Trophoblast cell (in vitro differentiated cells and primary cell): ENCODE results near the gene OGFOD1.

Experiments
- DNase-seq, 2 donors: peaks; one replicate each; pipeline ENCODE4 v3.0.0-alpha.2; 2016
- H2AFZ ChIP-seq: 2 replicates; pipeline ENCODE4 v1.6.1; 2013; ENCODE audit warnings: low read length, moderate library complexity, mild to moderate bottlenecking; ENCODE audit not compliant: insufficient read depth, poor library complexity
- H2AK5ac ChIP-seq: 2 replicates; pipeline ENCODE4 v1.6.1; 2013; ENCODE audit warnings: mild to moderate bottlenecking, low read length
- H2BK120ac ChIP-seq: 2 replicates; pipeline ENCODE4 v1.6.1; 2013; ENCODE audit warnings: low read length, mild to moderate bottlenecking, moderate library complexity; ENCODE audit not compliant: insufficient read depth, poor library complexity
- H2BK12ac ChIP-seq: 2 replicates; pipeline ENCODE4 v1.6.1; 2013; ENCODE audit warnings: mild to moderate bottlenecking, low read length, moderate library complexity
- H2BK5ac ChIP-seq: 2 replicates; pipeline ENCODE4 v1.6.1; 2013; ENCODE audit warnings: low read length, low read depth, moderate library complexity, mild to moderate bottlenecking; ENCODE audit not compliant: poor library complexity
- H3K14ac ChIP-seq: 2 replicates; pipeline ENCODE4 v1.6.1; 2013; ENCODE audit warnings: mild to moderate bottlenecking, low read length
- H3K18ac ChIP-seq: 2 replicates; pipeline ENCODE4 v1.6.1; 2013; ENCODE audit warnings: mild to moderate bottlenecking, low read length
- H3K23ac ChIP-seq: 2 replicates; pipeline ENCODE4 v1.6.1; 2013; ENCODE audit warnings: low read length
- H3K27ac ChIP-seq: 2 replicates; pipeline ENCODE4 v1.5.1; 2013; ENCODE audit warnings: low read depth, mild to moderate bottlenecking, inconsistent platforms, low read length, moderate library complexity
- H3K27me3 ChIP-seq: 2 replicates; pipeline ENCODE4 v1.6.1; 2013; ENCODE audit warnings: inconsistent platforms, mild to moderate bottlenecking, low read length, moderate library complexity; ENCODE audit not compliant: insufficient read depth
- H3K36me3 ChIP-seq, 2 experiments: 1 replicate in 1 of 2; 2 replicates in 1 of 2; pipeline ENCODE4 v1.6.1; 2013; ENCODE audit warnings: low read length in 2 of 2, mild to moderate bottlenecking in 2 of 2, moderate library complexity in 1 of 2; ENCODE audit not compliant: insufficient read depth in 2 of 2, control insufficient read depth in 1 of 2
- H3K4ac ChIP-seq: 2 replicates; pipeline ENCODE4 v1.6.1; 2013; ENCODE audit warnings: low read depth, mild to moderate bottlenecking, low read length, moderate library complexity
- H3K4me1 ChIP-seq, 2 experiments: 1 replicate in 1 of 2; 2 replicates in 1 of 2; pipeline ENCODE4 v1.6.1; 2013; ENCODE audit warnings: low read length in 2 of 2, mild to moderate bottlenecking in 2 of 2, moderate library complexity in 1 of 2; ENCODE audit not compliant: insufficient read depth in 2 of 2, control insufficient read depth in 1 of 2
- H3K4me2 ChIP-seq: 2 replicates; pipeline ENCODE4 v1.6.1; 2013; ENCODE audit warnings: inconsistent platforms, mild to moderate bottlenecking, low read length, moderate library complexity
- H3K4me3 ChIP-seq: 2 replicates; pipeline ENCODE4 v1.5.1; 2013; ENCODE audit warnings: mild to moderate bottlenecking, low read depth, low read length, inconsistent platforms
- H3K79me1 ChIP-seq: one replicate; pipeline ENCODE4 v1.6.1; 2013; ENCODE audit warnings: low read length
- H3K79me2 ChIP-seq: 2 replicates; pipeline ENCODE4 v1.6.1; 2013; ENCODE audit warnings: low read length, mild to moderate bottlenecking; ENCODE audit not compliant: control insufficient read depth, insufficient read depth, poor library complexity
- H3K9ac ChIP-seq: 2 replicates; pipeline ENCODE4 v1.6.1; 2013; ENCODE audit warnings: mild to moderate bottlenecking, low read length
- H3K9me3 ChIP-seq: 2 replicates; pipeline ENCODE4 v1.6.1; 2013; ENCODE audit warnings: low read depth, mild to moderate bottlenecking, control low read depth, inconsistent platforms, low read length; ENCODE audit not compliant: insufficient read depth
- H4K12ac ChIP-seq: 2 replicates; pipeline ENCODE4 v1.6.1; 2013; ENCODE audit warnings: low read depth, mild to moderate bottlenecking, low read length, moderate library complexity
- H4K8ac ChIP-seq: 2 replicates; pipeline ENCODE4 v1.6.1; 2013; ENCODE audit warnings: low read depth, mild to moderate bottlenecking, low read length, moderate library complexity
- H4K91ac ChIP-seq: one replicate; pipeline ENCODE4 v1.6.1; 2013; ENCODE audit warnings: low read depth, mild to moderate bottlenecking, low read length, moderate library complexity
- WGBS: extraction: QIAGEN DNeasy Blood & Tissue Kit; methylation state at CpG from one replicate; pipeline ENCODE4 v1.1.7; 2013; ENCODE audit warnings: missing lambda C conversion rate; ENCODE audit not compliant: insufficient read length, insufficient coverage; ENCODE audit errors: extremely low coverage; 5-methylcytosine and 5-hydroxymethylcytosine counted together

The OGFOD1 gene

GRCh38 chr16:56415875-56416274 is 35.5 kb upstream of the OGFOD1 start:
- H3K23ac ChIP-seq: no peak overlapping the region
- H3K9me3 ChIP-seq: no peaks in the 10 kb centered on the region
- H3K79me2 ChIP-seq: no peaks in the 10 kb centered on the region
- no peak overlapping the region for H4K8ac ChIP-seq
- no peak overlapping the region for H3K4me2 ChIP-seq
- no peak overlapping the region for H2BK5ac ChIP-seq
- H3K36me3 ChIP-seq: peaks cover 3 to 4% of the 10 kb centered on the region in 2 experiments
- peaks cover 0 to 3% of the 10 kb centered on the region in 2 experiments for H3K4me1 ChIP-seq
- H2BK12ac ChIP-seq: no peak overlapping the region
- H2AK5ac ChIP-seq: no peak overlapping the region
- no peak overlapping the region for H3K4me3 ChIP-seq
- no peaks in the 10 kb centered on the region for H3K79me1 ChIP-seq
- no peak overlapping the region for H3K27ac ChIP-seq
- H3K18ac ChIP-seq: no peak overlapping the region
- H4K91ac ChIP-seq: no peak overlapping the region
- no peak overlapping the region for H2BK120ac ChIP-seq
- H3K27me3 ChIP-seq: no peaks in the 10 kb centered on the region
- no peak overlapping the region for H4K12ac ChIP-seq
- H3K14ac ChIP-seq: no peak overlapping the region
- no peak overlapping the region for H3K4ac ChIP-seq
- no peak overlapping the region for H3K9ac ChIP-seq
- DNase-seq: no peak
- 100% methylated on average over 3 of the region's 4 CpGs for WGBS
- H2AFZ ChIP-seq: no peak overlapping the region

- H3K4me3 ChIP-seq: no peak overlapping the region
- WGBS: no CpG with 5 or more reads among the region's 4 CpGs
- H2AFZ ChIP-seq: no peak overlapping the region
- H3K4me2 ChIP-seq: no peak overlapping the region
- H2BK5ac ChIP-seq: no peak overlapping the region
- no peak overlapping the region for H2BK12ac ChIP-seq
- H2BK120ac ChIP-seq: no peak overlapping the region
- H3K23ac ChIP-seq: no peak overlapping the region
- H3K4ac ChIP-seq: no peak overlapping the region
- no peaks in the 10 kb centered on the region for H3K79me1 ChIP-seq
- no peaks in the 10 kb centered on the region for H3K9me3 ChIP-seq
- no peak overlapping the region for H3K18ac ChIP-seq
- no peak overlapping the region for H4K8ac ChIP-seq
- H4K91ac ChIP-seq: no peak overlapping the region
- no peak overlapping the region for H4K12ac ChIP-seq
- no peak for DNase-seq
- H3K27ac ChIP-seq: no peak overlapping the region
- H3K4me1 ChIP-seq: peaks cover 0 to 3% of the 10 kb centered on the region in 2 experiments
- no peak overlapping the region for H2AK5ac ChIP-seq
- no peaks in the 10 kb centered on the region for H3K27me3 ChIP-seq
- H3K36me3 ChIP-seq: peaks cover 2 to 3% of the 10 kb centered on the region in 2 experiments
- no peak overlapping the region for H3K14ac ChIP-seq
- H3K9ac ChIP-seq: no peak overlapping the region
- H3K79me2 ChIP-seq: no peaks in the 10 kb centered on the region
Measured at GRCh38 chr16:56417138-56417537, 34.2 kb upstream of the OGFOD1 start.

GRCh38 chr16:56419740-56420548 is 31.4 kb upstream of the OGFOD1 start:
- Histone ChIP-seq H3K79me2 (peaks cover 3% of the 10 kb centered on the region), H3K79me1 (peaks cover 2% of the 10 kb centered on the region), H3K27ac (no peak overlapping the region), H3K18ac (no peak overlapping the region), H2BK120ac (no peak overlapping the region), H3K4me1 (peaks cover 0 to 5% of the 10 kb centered on the region in 2 experiments), H2BK12ac (no peak overlapping the region), H3K4me2 (no peak overlapping the region), H3K9ac (no peak overlapping the region), H2AFZ (no peak overlapping the region), H4K91ac (no peak overlapping the region), H2AK5ac (no peak overlapping the region), H3K36me3 (no peaks in the 10 kb centered on the region), H3K23ac (no peak overlapping the region), H3K4ac (peak overlapping the region; percentile 68), H3K9me3 (no peaks in the 10 kb centered on the region), H3K4me3 (no peak overlapping the region), H3K27me3 (no peaks in the 10 kb centered on the region), H4K8ac (no peak overlapping the region), H4K12ac (no peak overlapping the region), H2BK5ac (no peak overlapping the region), H3K14ac (no peak overlapping the region)
- DNase-seq: peak in 1 of 2 donors; percentile 54
- no CpG with 5 or more reads among the region's 8 CpGs for WGBS

- no peak overlapping the region for H3K9ac ChIP-seq
- H3K79me1 ChIP-seq: peaks cover 4% of the 10 kb centered on the region
- H3K4me1 ChIP-seq: peaks cover 0 to 5% of the 10 kb centered on the region in 2 experiments
- H3K27me3 ChIP-seq: no peaks in the 10 kb centered on the region
- H3K27ac ChIP-seq: no peak overlapping the region
- H2BK120ac ChIP-seq: no peak overlapping the region
- no peak overlapping the region for H4K12ac ChIP-seq
- H3K4me3 ChIP-seq: no peak overlapping the region
- no peak overlapping the region for H2AK5ac ChIP-seq
- no peak overlapping the region for H3K4ac ChIP-seq
- H3K79me2 ChIP-seq: peaks cover 5% of the 10 kb centered on the region
- DNase-seq: no peak
- H3K4me2 ChIP-seq: no peak overlapping the region
- no peak overlapping the region for H2BK5ac ChIP-seq
- no peaks in the 10 kb centered on the region for H3K36me3 ChIP-seq
- H2AFZ ChIP-seq: no peak overlapping the region
- no peaks in the 10 kb centered on the region for H3K9me3 ChIP-seq
- no peak overlapping the region for H3K23ac ChIP-seq
- no peak overlapping the region for H2BK12ac ChIP-seq
- H4K91ac ChIP-seq: no peak overlapping the region
- H3K18ac ChIP-seq: no peak overlapping the region
- no peak overlapping the region for H3K14ac ChIP-seq
- no peak overlapping the region for H4K8ac ChIP-seq
Measured at GRCh38 chr16:56420613-56421012, 30.7 kb upstream of the OGFOD1 start.
